Activated gamma-delta T cell treated with anti-CD3 and anti-CD28 coated beads, Interleukin-2, amount 50 U/mL, for 16 hours (primary cell): ENCODE measurements around the gene LMNTD2.
"Not testable (repeated sequence)": the region's sequence is repeated elsewhere in the genome, so short reads cannot be mapped to it uniquely, and the experiment has no call there.

Experiments used
- DNase-seq: peaks from one replicate; pipeline ENCODE4 v3.0.0-alpha.2; 2020; ENCODE audit warnings: low read depth

The LMNTD2 gene

DNA sequence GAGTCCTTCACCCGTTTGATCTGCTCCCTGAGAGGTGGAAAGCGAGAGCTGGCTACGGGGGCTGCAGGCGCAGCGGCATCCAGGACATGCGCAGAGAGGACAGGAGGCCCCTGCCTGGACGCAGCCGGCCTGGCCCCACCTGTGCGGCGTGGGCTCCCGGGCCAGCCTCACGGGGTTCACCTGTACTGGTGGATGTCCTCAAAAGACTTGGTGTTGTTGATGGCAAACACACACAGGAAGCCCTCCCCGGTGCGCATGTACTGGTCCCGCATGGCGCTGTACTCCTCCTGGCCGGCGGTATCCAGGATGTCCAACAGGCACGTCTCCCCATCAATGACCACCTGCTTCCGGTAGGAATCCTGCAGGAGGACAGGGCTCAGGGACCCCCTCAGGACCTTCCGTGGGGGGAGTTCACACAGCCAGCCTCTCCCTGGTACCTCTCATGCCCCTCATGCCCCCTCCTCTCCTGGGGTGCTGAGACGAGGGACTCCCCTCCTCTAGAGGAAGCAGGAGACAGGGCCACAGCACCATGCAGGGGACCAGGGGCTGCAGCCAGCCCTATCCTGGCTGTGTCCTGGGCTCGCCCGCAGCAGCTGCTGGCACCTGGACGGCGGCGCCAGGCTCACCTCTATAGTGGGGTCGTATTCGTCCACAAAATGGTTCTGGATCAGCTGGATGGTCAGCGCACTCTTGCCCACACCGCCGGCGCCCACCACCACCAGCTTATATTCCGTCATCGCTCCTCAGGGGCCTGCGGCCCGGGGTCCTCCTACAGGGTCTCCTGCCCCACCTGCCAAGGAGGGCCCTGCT is 26.7 kb downstream of the LMNTD2 start:
- DNase-seq: no peak

DNA sequence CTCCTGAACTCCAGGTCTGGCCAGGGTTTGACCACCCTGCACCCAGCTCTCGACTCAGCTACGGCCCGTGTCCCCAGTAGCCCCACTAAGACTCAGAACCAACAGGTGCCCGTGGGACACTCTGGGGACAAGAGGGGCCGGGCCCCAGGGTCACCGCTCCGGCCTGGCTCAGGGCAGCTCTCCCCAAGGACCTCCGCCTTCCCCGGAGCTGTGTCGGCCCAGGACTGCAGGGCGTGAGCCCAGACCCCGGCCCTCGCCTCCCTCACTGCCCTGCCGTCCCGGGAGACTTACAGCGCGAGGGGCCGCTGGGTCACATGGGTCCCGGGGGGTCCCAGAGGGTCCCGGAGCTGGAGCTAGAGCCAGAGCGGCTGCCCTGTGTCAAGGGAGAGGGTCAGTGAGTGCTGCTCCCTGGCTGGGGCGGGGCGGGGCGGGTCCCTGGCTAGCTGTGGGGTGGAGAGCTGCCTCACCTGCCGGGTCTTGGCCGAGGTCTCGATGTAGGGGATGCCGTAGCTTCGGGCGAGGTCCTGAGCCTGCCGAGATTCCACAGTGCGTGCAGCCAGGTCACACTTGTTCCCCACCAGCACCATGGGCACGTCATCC is 27.5 kb downstream of the LMNTD2 start:
- DNase-seq: no peak

DNA sequence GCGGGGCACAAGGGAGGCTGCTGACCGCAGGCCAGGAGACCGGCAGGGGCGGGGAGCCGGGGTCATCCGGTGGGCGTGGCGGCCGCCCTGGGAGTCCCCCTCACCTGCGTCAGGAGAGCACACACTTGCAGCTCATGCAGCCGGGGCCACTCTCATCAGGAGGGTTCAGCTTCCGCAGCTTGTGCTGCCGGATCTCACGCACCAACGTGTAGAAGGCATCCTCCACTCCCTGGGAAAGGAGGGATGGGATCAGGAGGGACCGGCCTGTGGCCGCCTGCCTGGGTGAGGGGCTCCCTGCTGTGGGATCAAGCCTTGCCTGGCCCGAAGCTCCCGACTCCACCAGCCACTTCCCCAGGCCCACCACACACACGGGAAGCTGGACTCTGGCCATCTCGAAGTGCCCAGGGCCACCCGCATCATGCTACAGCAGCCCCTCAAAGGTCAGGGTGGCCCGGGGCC is 28.0 kb downstream of the LMNTD2 start:
- no peak for DNase-seq

DNA sequence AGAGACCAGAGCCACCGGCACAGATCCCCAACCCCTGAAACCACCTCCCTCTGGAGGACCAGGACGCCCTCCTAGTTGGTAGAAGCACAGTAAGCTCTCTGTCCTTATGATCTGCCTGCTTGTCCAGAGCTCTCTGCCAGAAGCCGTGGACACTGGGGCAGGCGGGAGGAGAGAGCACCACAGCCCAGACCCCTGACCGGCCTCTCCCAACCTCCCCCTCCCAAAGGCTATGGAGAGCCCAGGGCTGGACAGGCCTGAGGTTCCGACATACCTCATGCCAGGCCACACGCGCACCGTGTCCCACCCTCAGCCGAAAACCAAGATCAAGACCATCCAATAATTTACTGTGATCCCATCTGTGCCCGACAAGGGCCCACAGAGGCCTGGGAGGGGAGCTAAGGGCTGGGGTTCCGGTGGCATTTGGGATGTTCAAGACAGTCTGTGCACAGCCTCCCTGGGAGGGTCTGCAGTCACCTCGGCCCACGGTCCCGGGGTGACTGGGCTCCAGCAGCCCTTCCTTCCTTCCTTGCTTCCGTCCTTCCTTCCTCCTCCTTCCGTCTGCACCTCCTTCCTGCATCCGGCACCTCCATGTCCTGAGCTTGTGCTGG is 28.5 kb downstream of the LMNTD2 start:
- DNase-seq: no peak

DNA sequence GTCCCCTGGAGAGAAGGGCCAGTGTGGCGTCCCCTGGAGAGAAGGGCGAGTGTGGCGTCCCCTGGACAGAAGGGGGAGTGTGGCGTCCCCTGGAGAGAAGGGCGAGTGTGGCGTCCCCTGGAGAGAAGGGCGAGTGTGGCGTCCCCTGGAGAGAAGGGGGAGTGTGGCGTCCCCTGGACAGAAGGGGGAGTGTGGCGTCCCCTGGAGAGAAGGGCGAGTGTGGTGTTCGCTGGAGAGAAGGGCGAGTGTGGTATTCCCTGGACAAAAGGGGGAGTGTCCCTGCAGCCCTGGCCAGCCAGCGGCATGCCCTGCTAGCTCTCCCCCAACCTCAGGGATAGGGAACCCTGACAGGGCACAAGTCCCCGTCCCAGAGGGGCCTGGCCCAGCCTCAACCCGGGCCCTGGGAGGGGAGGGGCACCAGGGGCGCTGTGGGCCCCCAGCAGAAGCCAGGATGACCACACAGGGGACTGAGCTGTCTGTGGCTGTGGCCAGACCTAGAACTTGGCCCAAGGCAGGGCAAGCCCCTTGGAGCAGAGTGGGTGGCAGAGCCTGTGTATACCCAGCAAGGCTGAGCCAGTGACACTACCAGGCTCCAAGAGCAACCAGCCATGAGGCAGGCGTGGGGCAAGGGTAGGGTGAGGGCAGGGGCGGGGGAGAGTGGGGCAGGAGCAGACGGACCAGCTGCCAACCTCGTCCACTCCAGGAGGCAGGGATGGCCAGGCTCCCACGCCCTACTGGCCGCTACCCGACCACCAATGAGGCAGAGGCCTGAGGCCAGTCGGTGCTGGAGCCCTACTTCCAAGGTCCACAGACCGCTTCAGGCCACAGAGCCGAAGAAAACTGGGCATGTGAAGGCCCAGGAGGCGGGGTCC is 29.3 kb downstream of the LMNTD2 start:
- DNase-seq: no peak

DNA sequence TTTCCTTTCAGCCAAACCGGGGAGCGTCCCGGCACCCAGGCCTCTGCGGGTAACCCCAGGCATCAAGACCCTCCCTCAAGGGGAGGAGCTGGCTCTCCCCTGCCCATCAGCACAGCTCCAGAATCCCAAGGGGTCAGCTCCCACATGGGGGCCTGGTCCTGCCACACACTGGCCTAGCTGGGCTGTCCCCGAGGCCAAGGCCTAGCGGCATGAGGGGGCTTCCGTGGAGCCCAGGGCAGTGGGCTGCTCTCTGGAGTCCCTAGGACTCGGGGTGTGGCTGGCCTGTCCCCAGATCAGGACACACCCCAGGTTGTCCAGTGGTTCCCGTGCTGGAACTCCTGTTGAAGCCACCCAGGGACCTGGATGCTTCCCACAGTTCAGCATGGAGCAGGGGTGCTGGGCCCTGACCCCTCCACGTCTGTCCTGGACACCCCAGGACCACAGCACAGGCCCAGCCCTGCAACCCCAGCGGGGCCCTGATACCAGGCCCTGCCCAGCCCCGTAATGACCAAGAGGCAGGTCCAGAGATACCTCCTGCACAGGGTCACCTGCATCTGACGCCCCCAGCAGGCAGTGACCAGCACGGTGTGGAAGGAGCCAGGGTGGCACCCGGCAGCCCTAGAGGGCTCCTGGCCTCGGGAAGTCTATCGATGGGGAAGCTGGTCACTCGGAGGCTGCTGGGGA is 30.7 kb downstream of the LMNTD2 start:
- no peak for DNase-seq

DNA sequence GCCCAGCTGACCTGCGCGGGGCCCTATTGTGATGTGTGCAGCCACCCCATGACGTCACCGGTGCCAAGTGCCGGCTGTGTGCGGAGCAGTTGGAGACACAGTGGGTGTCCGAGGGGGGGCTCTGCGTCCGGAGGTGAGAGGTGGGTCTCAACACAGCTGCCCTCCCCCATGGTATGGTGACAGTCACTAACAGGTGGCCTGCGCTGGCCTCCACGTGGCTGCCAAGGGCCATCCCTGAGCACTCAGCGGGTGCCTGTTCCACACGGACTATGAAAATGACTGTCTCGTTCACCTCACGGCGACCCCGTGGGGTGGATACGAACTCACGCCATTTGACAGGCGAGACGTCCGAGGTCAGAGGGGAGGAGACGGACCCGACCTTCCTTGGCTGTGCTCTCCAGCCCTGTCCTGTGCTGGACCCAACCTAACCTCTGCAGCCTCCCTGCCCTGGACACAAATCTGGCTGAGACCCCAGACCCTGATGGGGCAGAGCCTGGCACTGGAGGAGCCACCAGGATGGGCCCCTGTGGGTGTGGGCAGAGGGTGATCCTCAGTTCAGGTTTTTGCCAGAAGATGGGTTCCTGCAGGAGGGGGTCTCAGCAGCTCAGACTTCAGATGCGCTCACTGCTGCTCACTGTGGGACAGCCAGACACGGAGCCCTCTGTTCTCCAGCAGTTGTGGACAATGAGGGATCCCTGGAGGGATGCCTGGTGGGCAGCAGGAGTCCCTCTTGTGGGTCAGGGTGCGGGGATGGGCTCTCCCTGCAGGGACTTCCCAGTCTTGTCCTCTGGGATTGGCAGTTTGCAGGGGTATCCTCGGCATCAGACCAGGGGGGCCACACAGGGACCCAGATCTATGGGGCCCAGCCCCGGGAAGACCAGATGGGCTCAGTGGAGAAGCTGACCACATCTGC is 31.5 kb downstream of the LMNTD2 start:
- DNase-seq: no peak

GRCh38 chr11:528166-528814 is 32.2 kb downstream of the LMNTD2 start:
- DNase-seq: no peak

GRCh38 chr11:526192-526591 is 34.3 kb downstream of the LMNTD2 start:
- DNase-seq: no peak

GRCh38 chr11:521177-521688 is 39.3 kb downstream of the LMNTD2 start:
- DNase-seq: no peak

DNA sequence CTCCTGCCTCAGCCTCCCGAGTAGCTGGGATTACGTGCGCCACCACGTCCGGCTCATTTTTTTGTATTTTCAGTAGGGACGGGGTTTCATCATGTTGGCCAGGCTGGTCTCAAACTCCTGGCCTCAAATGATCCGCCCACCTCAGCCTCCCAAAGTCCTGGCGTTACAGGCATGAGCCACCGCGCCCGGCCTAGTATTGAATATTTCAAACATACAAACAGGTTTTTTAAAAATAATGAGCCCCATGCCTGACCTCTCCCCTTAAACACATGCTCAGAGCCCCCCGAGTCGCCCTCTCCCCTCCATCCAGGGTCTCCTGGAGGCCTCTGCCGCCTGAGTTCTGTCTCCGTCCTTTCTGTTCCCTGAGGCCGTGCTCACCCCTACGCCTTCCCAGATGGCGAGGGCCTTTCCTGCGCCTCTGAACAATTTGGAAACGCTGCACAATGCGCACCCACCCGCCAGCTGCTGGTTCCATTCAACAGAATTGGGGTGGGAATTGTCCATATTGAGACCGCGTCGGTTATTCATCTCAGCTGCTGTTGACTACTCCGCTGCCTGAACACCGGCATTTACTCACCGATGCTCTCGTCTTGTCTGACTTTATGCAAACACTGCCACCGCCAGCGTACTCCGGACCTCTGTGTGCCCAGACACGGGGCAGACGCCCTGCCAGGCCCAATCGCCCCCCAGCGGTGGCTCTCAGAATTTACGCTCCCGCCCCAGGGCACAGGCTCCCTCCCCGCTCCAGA is 39.9 kb downstream of the LMNTD2 start:
- no peak for DNase-seq

DNA sequence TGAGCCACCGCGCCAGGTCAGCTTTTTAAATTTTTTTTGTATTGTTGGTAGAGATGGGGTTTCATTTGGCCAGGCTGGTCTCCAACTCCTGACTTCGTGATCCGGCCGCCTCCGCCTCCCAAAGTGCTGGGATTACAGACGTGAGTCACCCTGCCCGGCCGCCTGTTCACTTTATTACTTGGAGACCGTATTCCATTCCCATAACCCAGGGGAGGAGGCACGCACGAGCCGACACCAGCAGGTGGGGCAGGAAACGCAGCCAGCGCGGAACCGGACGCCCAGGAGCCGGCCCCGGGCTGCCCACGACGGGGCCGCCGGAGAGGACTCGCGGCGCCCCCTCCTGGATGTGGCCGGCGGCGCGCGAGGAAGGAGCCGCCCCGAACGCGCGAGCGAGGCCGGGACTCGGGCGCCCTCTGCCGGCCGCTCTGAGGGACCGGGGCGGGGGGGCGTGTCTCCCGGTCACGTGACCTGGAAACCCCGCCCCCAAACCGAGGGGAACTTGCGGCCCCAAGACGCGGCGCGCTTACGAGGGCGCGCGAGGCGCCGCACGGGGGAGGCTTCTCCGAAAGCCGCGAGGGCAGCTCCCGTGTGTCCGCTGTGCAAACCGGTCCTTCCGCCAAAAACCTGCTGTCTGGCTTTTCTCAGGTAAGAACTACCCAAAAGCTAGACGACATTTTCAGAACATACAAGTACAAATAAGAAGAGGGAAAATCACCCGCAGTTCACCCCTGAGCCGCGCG is 41.9 kb downstream of the LMNTD2 start:
- DNase-seq: peak; percentile 85

GRCh38 chr11:516918-517685 is 43.4 kb downstream of the LMNTD2 start:
- DNase-seq: not testable (repeated sequence)

DNA sequence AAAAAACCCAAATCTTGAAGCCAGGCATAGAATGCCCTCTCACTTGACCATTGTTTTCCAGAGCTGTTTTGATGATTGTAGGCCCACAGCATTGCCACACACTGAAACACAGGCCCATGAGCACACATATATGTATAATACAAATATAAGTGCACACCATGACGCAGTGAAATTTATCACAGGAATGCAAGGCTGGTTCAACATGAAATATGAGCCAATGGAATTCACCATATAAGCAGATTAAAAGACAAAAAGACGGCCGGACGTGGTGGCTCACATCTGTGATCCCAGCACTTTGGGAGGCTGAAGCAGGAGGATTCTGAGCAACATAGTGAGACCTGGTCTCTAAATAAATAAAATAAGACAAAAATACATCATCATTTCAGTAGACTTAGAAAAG is 44.1 kb downstream of the LMNTD2 start:
- no peak for DNase-seq

- no peak for DNase-seq
These were observed 45.4 kb downstream of the LMNTD2 start for GRCh38 chr11:515131-515530.

- no peak for DNase-seq
These were observed 45.9 kb downstream of the LMNTD2 start for GRCh38 chr11:514606-515005.

DNA sequence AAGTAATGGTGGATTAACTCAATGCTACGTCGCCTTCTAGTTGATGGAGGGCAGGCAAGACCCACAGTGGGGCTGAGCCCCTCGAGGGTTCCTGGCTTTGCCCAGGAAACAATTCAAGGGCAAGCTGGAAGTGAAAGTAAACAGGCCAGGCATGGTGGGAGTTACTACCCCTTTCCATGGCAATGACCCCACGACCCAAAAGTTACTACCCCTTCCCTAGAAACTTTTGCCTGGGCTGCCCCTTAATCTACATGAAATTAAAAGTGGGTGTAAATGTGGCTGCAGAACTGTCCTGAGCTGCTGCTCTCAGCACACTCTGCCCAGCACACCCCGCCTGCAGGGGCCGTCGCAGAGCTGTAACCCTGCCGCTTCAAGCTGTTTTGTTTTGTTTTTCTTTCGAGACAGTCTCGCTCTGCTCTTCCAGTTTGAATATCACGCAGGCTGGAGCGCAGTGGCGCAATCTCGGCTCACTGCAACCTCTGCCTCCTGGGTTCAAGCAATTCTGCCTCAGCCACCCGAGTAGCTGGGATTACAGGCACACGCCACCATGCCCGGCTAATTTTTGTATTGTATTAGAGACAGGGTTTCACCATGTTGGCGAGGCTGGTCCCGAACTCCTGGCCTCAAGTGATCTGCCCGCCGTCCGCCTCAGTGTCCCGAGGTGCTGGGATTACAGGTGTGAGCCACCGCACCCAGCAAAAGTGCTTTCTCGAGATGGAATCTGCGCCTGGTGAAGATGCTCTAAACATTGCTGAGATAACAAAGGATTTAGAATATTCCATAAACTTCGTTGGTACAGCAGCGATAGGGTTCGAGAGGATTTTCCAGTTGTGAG is 47.6 kb downstream of the LMNTD2 start:
- no peak for DNase-seq
